HG03064 (cell line): ENCODE data around the gene SLC6A2.
"Not testable (repeated sequence)": the region's sequence is repeated elsewhere in the genome, so short reads cannot be mapped to it uniquely, and the experiment has no call there.

Experiments used
- ATAC-seq: cut with Tn5 transposase; IDR thresholded peaks from one replicate; pipeline ENCODE4 v1.9.1; 2021; ENCODE audit warnings: low read depth; ENCODE audit not compliant: unreplicated experiment

The SLC6A2 gene

GRCh38 chr16:55703003-55704001 lies 47.5 kb downstream of the SLC6A2 start:
- no peak for ATAC-seq

GRCh38 chr16:55706739-55707384 lies 51.1 kb downstream of the SLC6A2 start:
- ATAC-seq, result no peak

GRCh38 chr16:55709801-55710200 lies 54.0 kb downstream of the SLC6A2 start:
- no peak for ATAC-seq

GRCh38 chr16:55710466-55710865 lies 54.7 kb downstream of the SLC6A2 start:
- no peak for ATAC-seq

GRCh38 chr16:55711959-55712876 lies 56.4 kb downstream of the SLC6A2 start:
- no peak for ATAC-seq

- no peak for ATAC-seq
Measured at GRCh38 chr16:55713103-55713502, 57.3 kb downstream of the SLC6A2 start.

- no peak for ATAC-seq
Measured at GRCh38 chr16:55717326-55717725, 61.5 kb downstream of the SLC6A2 start.

- no peak for ATAC-seq
Measured at GRCh38 chr16:55725055-55725777, 69.4 kb downstream of the SLC6A2 start.

GRCh38 chr16:55728797-55729196 lies 73.0 kb downstream of the SLC6A2 start:
- no peak for ATAC-seq

GRCh38 chr16:55730115-55730514 lies 74.3 kb downstream of the SLC6A2 start:
- no peak for ATAC-seq

- no peak for ATAC-seq
Measured at GRCh38 chr16:55732496-55732895, 76.7 kb downstream of the SLC6A2 start.

GRCh38 chr16:55734665-55735064 lies 78.9 kb downstream of the SLC6A2 start:
- no peak for ATAC-seq

GRCh38 chr16:55735120-55735781 lies 79.5 kb downstream of the SLC6A2 start:
- ATAC-seq, result no peak

GRCh38 chr16:55736671-55737070 lies 80.9 kb downstream of the SLC6A2 start:
- ATAC-seq, result no peak

GRCh38 chr16:55737318-55737717 lies 81.5 kb downstream of the SLC6A2 start:
- ATAC-seq, result no peak

- no peak for ATAC-seq
Measured at GRCh38 chr16:55737966-55738365, 82.2 kb downstream of the SLC6A2 start.

GRCh38 chr16:55746081-55746480 lies 90.3 kb downstream of the SLC6A2 start:
- ATAC-seq, result no peak

GRCh38 chr16:55747785-55748184 lies 92.0 kb downstream of the SLC6A2 start:
- no peak for ATAC-seq

GRCh38 chr16:55752465-55753144 lies 96.8 kb downstream of the SLC6A2 start:
- ATAC-seq, result not testable (repeated sequence)
